Smooth muscle cell (in vitro differentiated cells): ENCODE measurements around the gene REPS2. TPM values are rescaled to one million over a fixed set of nuclear protein-coding genes. Genes with fewer than 3 reads are reported as not detected.

Experiments used
- DNase-seq: peaks from one replicate; lab custom pipeline; 2025; ENCODE audit not compliant: unreplicated experiment; lab: John Stamatoyannopoulos, UW
- H2AFZ ChIP-seq: fragments of 200-600 bp; sonication (generic); 2 replicates; pipeline ENCODE4 v1.6.0; 2016; ENCODE audit warnings: antibody characterized with exemption, low read depth, mild to moderate bottlenecking
- H3F3A ChIP-seq: fragments of 200-600 bp; sonication (generic); 2 replicates; pipeline ENCODE4 v1.6.0; 2017; ENCODE audit warnings: antibody characterized with exemption, low read depth
- H3K27ac ChIP-seq: fragments of 200-600 bp; sonication (generic); 2 replicates; pipeline ENCODE4 v1.5.1; 2016; ENCODE audit warnings: low read depth, mild to moderate bottlenecking
- H3K27me3 ChIP-seq: fragments of 200-600 bp; sonication (generic); 2 replicates; pipeline ENCODE4 v1.6.1; 2016; ENCODE audit warnings: low read depth, mild to moderate bottlenecking
- H3K36me3 ChIP-seq: fragments of 200-600 bp; sonication (generic); 2 replicates; pipeline ENCODE4 v1.5.1; 2016; ENCODE audit warnings: low read depth
- H3K4me1 ChIP-seq: fragments of 200-600 bp; sonication (generic); 2 replicates; pipeline ENCODE4 v1.5.1; 2016; ENCODE audit warnings: low read depth
- H3K4me2 ChIP-seq: fragments of 200-600 bp; sonication (generic); 2 replicates; pipeline ENCODE4 v1.6.0; 2016; ENCODE audit warnings: mild to moderate bottlenecking
- H3K4me3 ChIP-seq: fragments of 200-600 bp; sonication (generic); 2 replicates; pipeline ENCODE4 v1.5.1; 2016; ENCODE audit warnings: mild to moderate bottlenecking
- H3K79me2 ChIP-seq: fragments of 200-600 bp; sonication (generic); 2 replicates; pipeline ENCODE4 v1.6.0; 2016; ENCODE audit warnings: low read depth, mild to moderate bottlenecking
- H3K9ac ChIP-seq: fragments of 200-600 bp; sonication (generic); 2 replicates; pipeline ENCODE4 v1.6.0; 2016; ENCODE audit warnings: low read depth
- H3K9me3 ChIP-seq: fragments of 200-600 bp; sonication (generic); replicated peaks from 2 replicates; pipeline ENCODE4 v1.5.1; 2016; ENCODE audit warnings: low read depth
- H4K20me1 ChIP-seq: fragments of 200-600 bp; sonication (generic); 2 replicates; pipeline ENCODE4 v1.6.0; 2016; ENCODE audit warnings: low read depth
- CTCF ChIP-seq: fragments of 200-600 bp; sonication (generic); IDR thresholded peaks from 2 replicates; pipeline ENCODE4 v1.5.1; 2017; ENCODE audit warnings: borderline replicate concordance, mild to moderate bottlenecking, antibody characterized with exemption; ENCODE audit not compliant: insufficient read depth, poor library complexity, severe bottlenecking
- WGBS: methylation state at CpG from one replicate; pipeline ENCODE4 v1.1.7; 2016; ENCODE audit warnings: low lambda C conversion rate; 5-methylcytosine and 5-hydroxymethylcytosine counted together
- polyA plus RNA-seq: library from polyadenylated mRNA; unstranded; fragments of >200 nt; fragmentation: Nextera tagmentation; extraction: Ambion mirVana; gene quantifications from 2 replicates; pipeline ENCODE4 v1.2.1, GENCODE V29; 2016
- total RNA-seq: library from RNA; depleted of rRNA; stranded (reverse); fragments of >200 nt; gene quantifications from 2 replicates; pipeline ENCODE4 v1.2.3, GENCODE V29; 2014

The REPS2 gene
- total and polyA plus RNA-seq, 2 experiments from 2014 or later, result 1.0 to 1.2 TPM

- Histone ChIP-seq H3K27me3 (no peaks in the 10 kb centered on the region), H3K27ac (no peak overlapping the region), H3K4me2 (no peak overlapping the region), H3F3A (no peaks in the 10 kb centered on the region), H2AFZ (no peak overlapping the region), H3K9ac (no peak overlapping the region), H3K9me3 (no peaks in the 10 kb centered on the region), H3K36me3 (no peaks in the 10 kb centered on the region), H3K79me2 (no peaks in the 10 kb centered on the region), H3K4me1 (no peaks in the 10 kb centered on the region), H3K4me3 (no peak overlapping the region), H4K20me1 (no peaks in the 10 kb centered on the region)
- TF ChIP-seq CTCF, result no peak
- DNase-seq, result no peak
- 50% methylated on average over 3 of the region's 3 CpGs for WGBS
These were observed 126.3 kb downstream of the REPS2 start for GRCh38 chrX:17072721-17073230.

DNA sequence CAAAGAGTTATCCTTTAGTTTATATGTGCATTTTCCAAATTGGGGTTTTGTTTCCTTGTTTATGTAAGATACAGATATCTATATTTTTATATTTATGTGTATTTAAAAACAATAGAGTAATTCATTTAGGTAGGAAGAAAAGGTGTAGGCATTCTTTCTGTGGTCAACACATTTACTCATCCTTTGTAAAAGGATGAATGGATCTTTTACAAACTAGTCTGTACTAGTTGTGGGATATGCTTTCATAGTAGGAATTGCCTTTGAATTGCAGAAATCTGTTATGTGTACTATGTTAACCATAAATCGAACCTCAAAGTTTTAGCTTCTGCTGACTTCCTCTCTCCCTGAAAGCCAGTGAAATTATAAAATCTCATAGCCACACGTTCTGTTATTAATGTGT is 128.5 kb downstream of the REPS2 start:
- no peaks in the 10 kb centered on the region for H3K79me2 ChIP-seq
- no peak for DNase-seq
- H3K27me3 ChIP-seq, result no peaks in the 10 kb centered on the region
- WGBS, result 55% methylated on average over 2 of the region's 2 CpGs
- no peak for TF ChIP-seq CTCF
- H3K4me2 ChIP-seq, result no peak overlapping the region
- no peak overlapping the region for H3K9ac ChIP-seq
- H3K4me3 ChIP-seq, result no peak overlapping the region
- H4K20me1 ChIP-seq, result no peaks in the 10 kb centered on the region
- no peak overlapping the region for H3K27ac ChIP-seq
- no peaks in the 10 kb centered on the region for H3F3A ChIP-seq
- H2AFZ ChIP-seq, result no peak overlapping the region
- no peaks in the 10 kb centered on the region for H3K36me3 ChIP-seq
- H3K9me3 ChIP-seq, result no peaks in the 10 kb centered on the region
- no peaks in the 10 kb centered on the region for H3K4me1 ChIP-seq

- no peak overlapping the region for H3K27ac ChIP-seq
- no peaks in the 10 kb centered on the region for H3K27me3 ChIP-seq
- no peaks in the 10 kb centered on the region for H3K9me3 ChIP-seq
- WGBS, result 73% methylated on average over 6 of the region's 6 CpGs
- DNase-seq, result no peak
- H3K4me1 ChIP-seq, result no peaks in the 10 kb centered on the region
- H4K20me1 ChIP-seq, result no peaks in the 10 kb centered on the region
- H3K79me2 ChIP-seq, result no peaks in the 10 kb centered on the region
- H3F3A ChIP-seq, result no peaks in the 10 kb centered on the region
- no peak overlapping the region for H3K9ac ChIP-seq
- no peak for TF ChIP-seq CTCF
- H3K4me3 ChIP-seq, result no peak overlapping the region
- no peaks in the 10 kb centered on the region for H3K36me3 ChIP-seq
- no peak overlapping the region for H3K4me2 ChIP-seq
- H2AFZ ChIP-seq, result no peak overlapping the region
These were observed 130.9 kb downstream of the REPS2 start for GRCh38 chrX:17077361-17077760.

DNA sequence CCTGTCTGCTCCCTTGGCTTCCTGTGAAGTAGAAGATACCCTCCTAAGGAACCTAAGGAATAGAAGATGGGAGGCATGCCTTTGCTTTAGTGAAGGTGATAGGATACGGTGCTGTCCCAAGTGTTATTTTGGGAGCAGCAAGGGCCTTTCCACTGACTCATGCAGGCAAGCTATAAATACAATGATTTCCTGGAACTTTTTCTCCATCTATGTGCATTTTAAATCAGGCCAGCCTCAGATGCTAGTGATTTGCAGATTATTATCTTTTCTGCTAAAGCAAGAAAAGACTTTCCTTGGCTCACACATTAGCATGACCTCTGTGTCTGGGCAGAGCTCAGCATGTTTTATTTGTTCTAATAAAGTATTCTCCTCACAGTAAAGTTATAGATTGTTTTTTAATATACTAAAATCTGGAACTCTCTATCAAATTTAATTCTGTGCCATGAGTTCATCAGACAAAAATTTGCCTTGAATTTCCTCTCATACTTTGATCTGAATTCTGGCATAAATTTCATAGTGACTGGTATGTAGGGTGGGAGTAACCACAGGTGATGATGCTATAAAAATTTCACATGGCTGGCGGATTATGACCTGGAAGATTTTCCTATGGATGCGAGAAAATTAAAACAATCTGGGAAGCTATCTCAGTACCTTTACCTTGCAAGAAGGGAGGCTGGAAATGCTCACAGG is 131.7 kb downstream of the REPS2 start:
- no peak overlapping the region for H3K4me3 ChIP-seq
- no peaks in the 10 kb centered on the region for H3K27me3 ChIP-seq
- no peaks in the 10 kb centered on the region for H3K4me1 ChIP-seq
- H3K9ac ChIP-seq, result no peak overlapping the region
- H3K27ac ChIP-seq, result no peak overlapping the region
- no peak for TF ChIP-seq CTCF
- H3F3A ChIP-seq, result no peaks in the 10 kb centered on the region
- H3K79me2 ChIP-seq, result no peaks in the 10 kb centered on the region
- no peaks in the 10 kb centered on the region for H3K36me3 ChIP-seq
- no peaks in the 10 kb centered on the region for H4K20me1 ChIP-seq
- H2AFZ ChIP-seq, result no peak overlapping the region
- H3K4me2 ChIP-seq, result no peak overlapping the region
- WGBS, result 71% methylated on average over 3 of the region's 3 CpGs
- DNase-seq, result no peak
- no peaks in the 10 kb centered on the region for H3K9me3 ChIP-seq
